ENCODE results near the gene SLC25A22.

SLC25A22 gene

DNA sequence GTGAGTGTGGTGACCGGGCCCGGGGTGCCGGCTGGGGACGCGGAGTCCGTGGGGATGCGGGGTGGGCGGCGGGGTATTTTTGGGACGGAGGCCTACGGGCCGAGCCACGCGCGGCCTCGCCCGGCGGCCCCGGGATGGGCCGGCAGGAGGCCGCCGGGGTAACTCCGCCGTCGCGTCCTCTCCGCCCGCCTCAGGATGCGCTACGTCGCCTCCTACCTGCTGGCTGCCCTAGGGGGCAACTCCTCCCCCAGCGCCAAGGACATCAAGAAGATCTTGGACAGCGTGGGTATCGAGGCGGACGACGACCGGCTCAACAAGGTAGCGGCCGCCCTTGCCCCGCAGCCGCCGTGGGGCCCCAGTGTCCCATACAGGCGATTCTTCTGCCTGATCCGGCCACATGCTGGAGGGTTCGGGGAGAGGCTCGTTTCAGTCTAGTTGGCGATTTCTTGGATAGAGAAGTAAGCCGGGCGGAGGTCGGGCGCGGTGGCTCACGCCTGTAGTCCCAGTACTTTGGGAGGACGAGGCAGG, 12.0 kb upstream of the SLC25A22 start:
- peak; percentile 7 to 12 for ATAC-seq (replicated peaks)

DNA sequence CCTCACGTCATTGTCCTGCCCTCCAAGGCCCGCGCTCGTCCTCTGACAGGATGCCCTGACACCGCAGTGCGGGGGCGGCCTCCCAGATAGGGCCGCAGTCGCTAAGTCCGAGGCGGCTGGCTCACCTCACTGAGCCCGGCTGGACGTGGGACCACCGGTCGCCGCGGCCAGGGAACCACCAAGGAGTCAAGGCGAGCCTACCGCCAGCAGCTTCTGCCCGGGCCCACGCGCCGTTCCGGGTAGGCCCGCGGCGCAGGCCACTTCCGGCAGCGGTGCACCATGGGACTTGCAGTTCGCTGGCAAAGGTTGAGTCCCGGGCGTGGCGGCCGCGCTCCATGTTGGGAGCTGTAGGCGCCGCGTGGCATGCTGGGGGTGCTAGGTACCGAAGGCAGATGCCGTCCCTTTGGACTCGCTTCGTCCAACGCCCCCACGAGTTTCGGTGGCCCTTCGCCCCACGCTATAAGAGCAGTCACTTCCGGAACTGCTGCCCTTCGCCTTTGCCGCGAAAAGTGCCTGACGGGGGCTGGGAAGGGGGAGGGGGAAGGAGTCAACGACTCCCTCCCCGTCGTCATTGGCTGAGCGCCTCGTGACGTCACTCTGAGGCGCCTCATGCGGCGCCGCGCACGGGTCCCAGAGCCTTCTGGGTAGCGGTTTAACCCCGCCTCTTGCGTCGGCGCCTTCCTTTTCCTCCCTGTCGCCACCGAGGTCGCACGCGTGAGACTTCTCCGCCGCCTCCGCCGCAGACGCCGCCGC, 11.4 kb upstream of the SLC25A22 start, which contains the start of gene RPLP2:
TSS of gene RPLP2 (plus strand) at position 681 of the 753 bp plus-strand sequence. CDS start 268 bp downstream, outside the sequence.
- H3K4me3 Mint-ChIP-seq: peak within 1 kb of the TSS; percentile 91 to 97
- H3K4me1 Mint-ChIP-seq: peaks cover 36 to 51% of the 10 kb centered on the region in 2 donors
- peaks cover 31 to 46% of the 10 kb centered on the region in 2 donors for H3K36me3 Mint-ChIP-seq
- peak; percentile 85 to 88 for ATAC-seq (replicated peaks)
- no peaks in the 10 kb centered on the region for H3K9me3 Mint-ChIP-seq
- peak; percentile 96 for DNase-seq
- no peaks in the 10 kb centered on the region for H3K27me3 Mint-ChIP-seq
- H3K27ac Mint-ChIP-seq: peak within 1 kb of the TSS; percentile 99

More for the DNA sequence above, 12.0 kb upstream of the SLC25A22 start:
- DNase-seq: no peak
- Mint-ChIP-seq H3K4me1 (peaks cover 33 to 49% of the 10 kb centered on the region in 2 donors), H3K9me3 (no peaks in the 10 kb centered on the region), H3K36me3 (peaks cover 31 to 46% of the 10 kb centered on the region in 2 donors), H3K27me3 (no peaks in the 10 kb centered on the region), H3K4me3 (peak overlapping the region; percentile 91 to 97), H3K27ac (peak overlapping the region; percentile 99)

DNA sequence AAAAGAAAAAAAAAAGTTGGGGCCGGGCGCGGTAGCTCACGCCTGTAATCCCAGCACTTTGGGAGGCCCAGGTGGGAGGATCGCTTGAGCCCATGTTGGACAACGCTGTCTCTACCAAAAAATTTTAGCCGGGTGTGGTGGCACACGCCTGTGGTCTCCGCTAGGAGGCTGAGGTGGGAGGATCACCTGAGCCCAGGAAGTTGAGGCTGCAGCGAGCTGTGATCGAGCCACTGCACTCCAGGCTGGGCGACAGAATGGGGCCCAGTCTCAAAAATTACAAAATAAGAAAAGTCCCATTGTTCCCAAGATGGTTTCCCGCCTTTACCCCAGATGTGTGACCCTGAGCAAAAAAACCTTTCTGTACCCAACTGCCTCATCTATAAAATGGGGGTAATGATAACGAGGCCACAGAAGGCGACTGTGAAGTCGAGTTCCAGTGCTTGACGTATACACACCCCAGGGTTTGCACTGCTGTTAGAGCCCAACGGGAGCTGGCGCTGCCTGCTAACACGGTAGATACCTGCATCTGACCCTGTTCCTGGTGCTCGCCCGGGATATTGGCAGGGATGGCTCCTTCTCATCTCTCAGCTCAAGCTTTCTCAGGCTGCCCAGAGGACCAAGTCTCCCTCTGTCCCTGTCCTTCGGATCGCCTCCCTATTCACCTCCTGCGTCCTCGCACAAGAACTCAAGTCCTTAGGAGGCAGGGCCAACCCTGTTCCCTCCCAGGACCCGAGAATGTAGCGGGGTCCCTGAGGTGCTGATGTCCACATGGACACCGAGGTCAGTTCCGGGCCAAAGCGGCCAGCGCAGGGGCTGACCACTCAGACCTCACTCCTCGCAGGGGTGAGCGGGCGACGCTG, 10.6 kb upstream of the SLC25A22 start:
- DNase-seq (no peak), ATAC-seq (replicated peaks) (peak in 1 of 2 donors; percentile 0)
- Mint-ChIP-seq H3K4me3 (peak overlapping the region; percentile 91 to 97), H3K27ac (peak overlapping the region; percentile 99), H3K9me3 (no peaks in the 10 kb centered on the region), H3K4me1 (peaks cover 37 to 59% of the 10 kb centered on the region in 2 donors), H3K27me3 (no peaks in the 10 kb centered on the region), H3K36me3 (peaks cover 28 to 41% of the 10 kb centered on the region in 2 donors)

GRCh38 chr11:804599-804964, 6.5 kb upstream of the SLC25A22 start:
- DNase-seq: no peak
- peaks cover 16 to 36% of the 10 kb centered on the region in 2 donors for H3K4me1 Mint-ChIP-seq
- peak overlapping the region; percentile 47 for H3K27ac Mint-ChIP-seq
- H3K4me3 Mint-ChIP-seq: peak overlapping the region; percentile 82 to 83
- ATAC-seq (replicated peaks): no peak
- H3K36me3 Mint-ChIP-seq: peaks cover 5 to 22% of the 10 kb centered on the region in 2 donors
- no peaks in the 10 kb centered on the region for H3K27me3 Mint-ChIP-seq
- H3K9me3 Mint-ChIP-seq: no peaks in the 10 kb centered on the region

GRCh38 chr11:803770-804598, 5.9 kb upstream of the SLC25A22 start:
- no peak for DNase-seq
- H3K27ac Mint-ChIP-seq: peak overlapping the region; percentile 37
- H3K36me3 Mint-ChIP-seq: peaks cover 2 to 21% of the 10 kb centered on the region in 2 donors
- no peaks in the 10 kb centered on the region for H3K27me3 Mint-ChIP-seq
- no peaks in the 10 kb centered on the region for H3K9me3 Mint-ChIP-seq
- H3K4me1 Mint-ChIP-seq: peaks cover 15 to 35% of the 10 kb centered on the region in 2 donors
- ATAC-seq (replicated peaks): no peak
- H3K4me3 Mint-ChIP-seq: peak overlapping the region; percentile 82 to 83

GRCh38 chr11:803467-803742, 5.3 kb upstream of the SLC25A22 start:
- Mint-ChIP-seq H3K27me3 (no peaks in the 10 kb centered on the region), H3K9me3 (no peaks in the 10 kb centered on the region), H3K4me3 (peak overlapping the region in 1 of 2 donors; percentile 82), H3K27ac (no peak overlapping the region), H3K36me3 (peaks cover 2 to 18% of the 10 kb centered on the region in 2 donors), H3K4me1 (peaks cover 13 to 29% of the 10 kb centered on the region in 2 donors)
- ATAC-seq (replicated peaks) (no peak), DNase-seq (no peak)

DNA sequence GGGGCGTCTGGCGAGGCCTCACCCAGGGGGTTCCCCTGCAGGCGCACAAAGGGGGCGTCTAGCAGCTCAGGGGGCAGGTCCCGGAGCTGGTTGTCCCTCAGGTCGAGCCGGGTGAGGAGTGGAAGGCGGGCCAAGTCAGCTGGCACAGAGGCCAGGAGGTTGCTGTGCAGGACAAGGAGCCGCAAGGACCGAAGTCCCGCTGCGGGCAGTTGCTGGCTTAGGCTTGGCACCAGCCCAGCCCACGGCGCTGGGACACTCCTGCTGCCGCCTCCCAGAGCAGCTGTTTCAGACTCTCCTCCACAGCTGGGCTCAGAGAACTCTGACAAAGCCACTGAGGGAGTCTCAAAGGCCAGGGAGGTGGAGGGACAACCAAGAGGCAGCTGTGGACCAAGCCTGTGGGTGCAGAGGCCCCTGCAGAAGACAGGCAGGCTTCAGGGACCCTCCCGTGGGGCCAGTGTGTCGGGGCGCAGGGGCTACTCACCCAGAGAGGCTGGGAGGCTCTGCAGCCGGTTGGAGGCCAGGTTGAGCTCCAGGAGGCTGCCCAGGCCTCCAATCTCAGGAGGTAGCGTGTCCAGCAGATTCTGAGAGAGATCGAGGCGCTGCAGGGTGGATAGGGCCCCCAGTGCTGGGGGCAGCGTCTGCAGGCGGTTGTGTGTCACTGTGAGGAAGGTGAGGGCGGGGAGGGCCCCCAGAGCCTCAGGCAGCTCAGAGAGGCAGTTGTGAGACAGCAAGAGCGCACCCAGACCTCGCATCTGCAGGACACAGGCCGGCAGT, 4.8 kb upstream of the SLC25A22 start:
- H3K4me3 Mint-ChIP-seq: peak overlapping the region in 1 of 2 donors; percentile 25
- DNase-seq (no peak), ATAC-seq (replicated peaks) (no peak)
- H3K27me3 Mint-ChIP-seq: no peaks in the 10 kb centered on the region
- H3K9me3 Mint-ChIP-seq: no peaks in the 10 kb centered on the region
- H3K27ac Mint-ChIP-seq: no peak overlapping the region
- peaks cover 12 to 24% of the 10 kb centered on the region in 2 donors for H3K4me1 Mint-ChIP-seq
- peaks cover 2 to 16% of the 10 kb centered on the region in 2 donors for H3K36me3 Mint-ChIP-seq

DNA sequence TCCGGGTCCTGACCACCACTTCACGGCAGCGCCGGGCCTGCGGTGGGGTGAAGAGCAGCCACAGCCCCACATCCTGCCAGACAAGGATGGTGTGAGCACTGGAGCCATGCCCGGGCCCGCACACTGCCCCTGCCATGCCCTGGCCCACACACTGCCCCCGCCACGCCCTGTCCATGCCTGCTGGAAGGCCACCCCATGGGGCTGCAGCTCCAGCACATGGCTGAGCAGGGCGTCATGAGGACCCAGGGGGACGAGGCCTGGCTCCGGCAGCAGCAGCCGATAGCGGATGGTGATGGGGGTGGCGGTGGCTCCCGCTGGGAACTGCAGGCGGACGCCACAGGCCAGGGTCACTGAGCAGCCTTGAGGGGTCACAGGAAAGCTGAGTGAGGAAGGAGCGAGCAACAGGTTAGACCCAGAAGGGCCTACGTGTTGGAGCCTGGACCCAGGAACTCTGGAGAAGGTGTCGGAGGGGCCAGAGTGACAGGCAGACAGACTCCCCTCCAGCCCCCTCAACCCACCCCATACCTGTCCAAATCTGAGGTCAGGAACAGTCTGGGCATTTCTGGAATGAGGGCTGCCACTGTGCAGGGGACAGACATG, 4.0 kb upstream of the SLC25A22 start:
- no peak overlapping the region for H3K27ac Mint-ChIP-seq
- ATAC-seq (replicated peaks) (no peak), DNase-seq (no peak)
- H3K4me3 Mint-ChIP-seq: no peak overlapping the region
- no peaks in the 10 kb centered on the region for H3K9me3 Mint-ChIP-seq
- H3K27me3 Mint-ChIP-seq: no peaks in the 10 kb centered on the region
- peaks cover 11 to 22% of the 10 kb centered on the region in 2 donors for H3K4me1 Mint-ChIP-seq
- H3K36me3 Mint-ChIP-seq: peaks cover 2 to 14% of the 10 kb centered on the region in 2 donors

DNA sequence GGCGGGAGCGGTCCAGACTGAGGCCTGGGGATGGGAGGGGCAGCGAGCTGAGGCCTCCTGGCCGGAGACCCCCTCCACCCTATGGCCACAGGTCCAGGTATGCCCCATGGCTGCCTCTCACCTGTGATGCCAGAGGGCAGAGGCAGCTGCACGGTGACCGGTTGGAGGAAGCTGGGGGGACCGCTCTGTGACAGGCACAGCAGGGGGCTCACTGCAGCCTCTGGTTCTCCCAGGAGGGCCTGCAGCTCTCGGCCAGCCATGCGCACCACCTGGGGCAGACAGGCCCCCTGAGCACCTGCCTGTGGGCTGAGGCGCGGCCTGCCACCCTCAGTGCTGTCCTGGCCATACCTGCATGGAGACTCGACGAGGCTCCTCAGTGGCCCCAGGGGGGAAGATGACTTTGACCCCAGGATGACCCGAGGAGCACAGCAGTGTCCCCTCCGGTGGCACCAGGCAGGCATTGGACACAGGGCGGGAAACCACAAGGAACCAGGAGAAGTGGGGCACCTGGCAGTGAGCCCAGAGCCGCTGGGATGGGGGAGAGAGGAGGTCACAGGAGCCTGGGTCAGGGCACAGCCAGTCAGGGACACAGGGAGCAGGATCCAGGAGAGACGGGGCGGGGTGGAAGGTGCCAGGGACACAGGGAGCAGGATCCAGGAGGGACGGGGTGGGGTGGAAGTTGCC, 3.2 kb upstream of the SLC25A22 start:
- Mint-ChIP-seq H3K9me3 (no peaks in the 10 kb centered on the region), H3K27ac (no peak overlapping the region), H3K36me3 (peaks cover 4 to 14% of the 10 kb centered on the region in 2 donors), H3K4me1 (peaks cover 13 to 27% of the 10 kb centered on the region in 2 donors), H3K4me3 (peak overlapping the region; percentile 32 to 38), H3K27me3 (no peaks in the 10 kb centered on the region)
- no peak for DNase-seq
- no peak for ATAC-seq (replicated peaks)

DNA sequence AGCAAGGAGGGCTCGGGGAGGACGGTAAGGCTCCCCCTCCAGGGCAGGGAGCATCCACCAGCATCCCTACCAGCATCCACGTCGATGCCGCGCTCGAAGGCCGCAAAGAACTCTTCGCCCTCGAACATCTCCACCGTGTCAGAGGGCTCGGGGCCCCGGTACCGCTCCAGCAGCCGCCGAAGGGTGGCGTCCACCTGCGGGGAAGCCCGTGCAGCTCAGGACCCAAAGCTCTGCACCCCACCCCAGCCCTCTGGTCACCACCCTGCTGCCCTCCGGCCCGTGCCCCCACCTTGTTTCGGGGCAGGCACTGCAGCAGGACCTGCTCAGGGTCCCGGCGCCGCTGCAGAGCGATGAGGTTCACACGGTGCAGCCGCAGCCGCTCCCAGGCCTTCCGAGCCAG, 2.4 kb upstream of the SLC25A22 start:
- H3K4me3 Mint-ChIP-seq: no peak overlapping the region
- H3K27me3 Mint-ChIP-seq: no peaks in the 10 kb centered on the region
- ATAC-seq (replicated peaks): no peak
- H3K9me3 Mint-ChIP-seq: no peaks in the 10 kb centered on the region
- DNase-seq: no peak
- peaks cover 4 to 19% of the 10 kb centered on the region in 2 donors for H3K36me3 Mint-ChIP-seq
- peaks cover 13 to 35% of the 10 kb centered on the region in 2 donors for H3K4me1 Mint-ChIP-seq
- no peak overlapping the region for H3K27ac Mint-ChIP-seq

GRCh38 chr11:799641-800316, 1.7 kb upstream of the SLC25A22 start:
- H3K27me3 Mint-ChIP-seq: no peaks in the 10 kb centered on the region
- H3K4me1 Mint-ChIP-seq: peaks cover 13 to 38% of the 10 kb centered on the region in 2 donors
- H3K36me3 Mint-ChIP-seq: peaks cover 4 to 19% of the 10 kb centered on the region in 2 donors

More at GRCh38 chr11:799641-800316, 1.7 kb upstream of the SLC25A22 start:
- Mint-ChIP-seq H3K9me3 (no peaks in the 10 kb centered on the region), H3K4me3 (no peak overlapping the region), H3K27ac (no peak overlapping the region)
- ATAC-seq (replicated peaks) (no peak), DNase-seq (no peak)

Measured in stimulated activated naive B cell treated with anti-CD40 and anti-IgM and Interleukin-4, amounts not matched to agents 10 μg/mL and 1 μg/mL and 100 μg/mL, for 72 hours (primary cell).